ENCODE measurements around the gene WT1.

The WT1 gene

GRCh38 chr11:32438346-32438865, 3.1 kb upstream of the WT1 start:
- DNase-seq (no peak), ATAC-seq (ENCODE audit: insufficient read depth, low read depth) (no peak)
- Histone ChIP-seq H3K27ac (ENCODE audit: low read length) (0 out of 2 replicates have a peak overlapping the region, but pooled peaks have one; percentile 2), H3K9ac (ENCODE audit: low read depth, low read length) (no peak overlapping the region), H3K4me1 (ENCODE audit: insufficient read depth, low read length) (peaks cover 25% of the 10 kb centered on the region), H3K79me2 (ENCODE audit: insufficient read depth, low read length) (no peaks in the 10 kb centered on the region), H3K4me3 (ENCODE audit: low read depth in 1 of 2, low read length in 2 of 2) (no peak overlapping the region), H3K27me3 (ENCODE audit: insufficient read depth, low read length, poor library complexity) (no peaks in the 10 kb centered on the region), H3K9me3 (ENCODE audit: insufficient read depth, low read length, severe bottlenecking) (peaks cover 4% of the 10 kb centered on the region), H2AFZ (ENCODE audit: low read depth, low read length) (no peak overlapping the region), H4K20me1 (ENCODE audit: insufficient read depth, low read length) (no peaks in the 10 kb centered on the region), H3K36me3 (ENCODE audit: insufficient read depth, low read length) (no peaks in the 10 kb centered on the region), H3K4me2 (ENCODE audit: insufficient read depth, low read length) (no peak overlapping the region)
- TF ChIP-seq, protein P1, sequence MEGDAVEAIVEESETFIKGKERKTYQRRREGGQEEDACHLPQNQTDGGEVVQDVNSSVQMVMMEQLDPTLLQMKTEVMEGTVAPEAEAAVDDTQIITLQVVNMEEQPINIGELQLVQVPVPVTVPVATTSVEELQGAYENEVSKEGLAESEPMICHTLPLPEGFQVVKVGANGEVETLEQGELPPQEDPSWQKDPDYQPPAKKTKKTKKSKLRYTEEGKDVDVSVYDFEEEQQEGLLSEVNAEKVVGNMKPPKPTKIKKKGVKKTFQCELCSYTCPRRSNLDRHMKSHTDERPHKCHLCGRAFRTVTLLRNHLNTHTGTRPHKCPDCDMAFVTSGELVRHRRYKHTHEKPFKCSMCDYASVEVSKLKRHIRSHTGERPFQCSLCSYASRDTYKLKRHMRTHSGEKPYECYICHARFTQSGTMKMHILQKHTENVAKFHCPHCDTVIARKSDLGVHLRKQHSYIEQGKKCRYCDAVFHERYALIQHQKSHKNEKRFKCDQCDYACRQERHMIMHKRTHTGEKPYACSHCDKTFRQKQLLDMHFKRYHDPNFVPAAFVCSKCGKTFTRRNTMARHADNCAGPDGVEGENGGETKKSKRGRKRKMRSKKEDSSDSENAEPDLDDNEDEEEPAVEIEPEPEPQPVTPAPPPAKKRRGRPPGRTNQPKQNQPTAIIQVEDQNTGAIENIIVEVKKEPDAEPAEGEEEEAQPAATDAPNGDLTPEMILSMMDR (IDR thresholded peaks at IDR 0.05; ENCODE audit: borderline replicate concordance, extremely low read depth, low read length, poor library complexity, severe bottlenecking): no peak
- TF ChIP-seq EZH2 (IDR thresholded peaks at IDR 0.05; ENCODE audit: borderline replicate concordance, low read depth, low read length, severe bottlenecking): no peak

DNA sequence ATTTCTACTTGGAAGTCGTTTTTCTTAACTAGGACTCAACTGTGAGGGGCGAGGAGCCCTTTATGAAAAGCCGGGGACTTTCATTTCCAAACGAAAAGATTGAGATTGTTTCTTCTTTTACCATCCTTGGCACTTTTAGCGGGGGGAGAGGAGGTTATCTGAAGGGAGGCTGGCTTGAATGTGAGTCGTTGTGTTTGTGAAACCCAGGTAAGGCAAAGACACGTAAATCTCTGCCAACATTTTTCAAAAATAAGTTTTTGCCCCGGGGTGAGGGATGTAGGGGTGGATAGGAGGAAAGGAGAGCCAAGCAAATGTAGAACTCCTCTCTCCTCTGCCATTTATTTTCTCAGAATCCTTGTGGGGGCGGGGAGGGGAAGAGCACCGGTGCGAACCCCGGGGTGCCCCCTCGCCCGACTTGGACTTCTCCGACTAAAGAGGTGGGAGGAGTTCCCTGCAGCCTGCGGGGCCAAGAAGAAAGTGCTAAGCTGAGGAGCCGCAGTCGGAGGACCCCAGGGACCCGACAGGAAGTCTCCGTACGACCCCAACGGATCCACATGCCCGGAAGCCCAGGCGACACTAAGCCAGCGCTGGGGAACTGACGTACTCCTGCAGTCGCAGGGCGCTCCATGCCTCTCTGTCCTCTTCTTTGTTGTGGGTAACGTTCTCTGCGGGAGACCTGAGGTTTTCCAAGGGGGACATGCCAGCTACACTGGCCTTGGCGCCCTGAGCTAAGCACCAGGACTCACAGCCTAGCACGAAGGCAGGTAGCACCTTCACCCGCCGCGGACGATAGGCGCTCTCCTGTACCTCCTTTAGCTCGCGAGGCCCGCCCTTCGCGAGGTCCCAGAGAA, 2.4 kb upstream of the WT1 start:
- peaks cover 18% of the 10 kb centered on the region for H3K4me1 ChIP-seq (ENCODE audit: insufficient read depth, low read length)
- H3K9ac ChIP-seq (ENCODE audit: low read depth, low read length): no peak overlapping the region
- H2AFZ ChIP-seq (ENCODE audit: low read depth, low read length): no peak overlapping the region
- H3K36me3 ChIP-seq (ENCODE audit: insufficient read depth, low read length): no peaks in the 10 kb centered on the region
- no peak overlapping the region for H3K4me3 ChIP-seq (ENCODE audit: low read depth in 1 of 2, low read length in 2 of 2)
- TF ChIP-seq EZH2 (IDR thresholded peaks at IDR 0.05; ENCODE audit: borderline replicate concordance, low read depth, low read length, severe bottlenecking): no peak
- TF ChIP-seq, protein P1 (IDR thresholded peaks at IDR 0.05; ENCODE audit: borderline replicate concordance, extremely low read depth, low read length, poor library complexity, severe bottlenecking): no peak
- H3K79me2 ChIP-seq (ENCODE audit: insufficient read depth, low read length): no peaks in the 10 kb centered on the region
- H4K20me1 ChIP-seq (ENCODE audit: insufficient read depth, low read length): no peaks in the 10 kb centered on the region
- peaks cover 4% of the 10 kb centered on the region for H3K9me3 ChIP-seq (ENCODE audit: insufficient read depth, low read length, severe bottlenecking)
- H3K27me3 ChIP-seq (ENCODE audit: insufficient read depth, low read length, poor library complexity): no peaks in the 10 kb centered on the region
- H3K27ac ChIP-seq (ENCODE audit: low read length): no peak overlapping the region
- ATAC-seq (ENCODE audit: insufficient read depth, low read depth): no peak
- no peak for DNase-seq
- no peak overlapping the region for H3K4me2 ChIP-seq (ENCODE audit: insufficient read depth, low read length)

DNA sequence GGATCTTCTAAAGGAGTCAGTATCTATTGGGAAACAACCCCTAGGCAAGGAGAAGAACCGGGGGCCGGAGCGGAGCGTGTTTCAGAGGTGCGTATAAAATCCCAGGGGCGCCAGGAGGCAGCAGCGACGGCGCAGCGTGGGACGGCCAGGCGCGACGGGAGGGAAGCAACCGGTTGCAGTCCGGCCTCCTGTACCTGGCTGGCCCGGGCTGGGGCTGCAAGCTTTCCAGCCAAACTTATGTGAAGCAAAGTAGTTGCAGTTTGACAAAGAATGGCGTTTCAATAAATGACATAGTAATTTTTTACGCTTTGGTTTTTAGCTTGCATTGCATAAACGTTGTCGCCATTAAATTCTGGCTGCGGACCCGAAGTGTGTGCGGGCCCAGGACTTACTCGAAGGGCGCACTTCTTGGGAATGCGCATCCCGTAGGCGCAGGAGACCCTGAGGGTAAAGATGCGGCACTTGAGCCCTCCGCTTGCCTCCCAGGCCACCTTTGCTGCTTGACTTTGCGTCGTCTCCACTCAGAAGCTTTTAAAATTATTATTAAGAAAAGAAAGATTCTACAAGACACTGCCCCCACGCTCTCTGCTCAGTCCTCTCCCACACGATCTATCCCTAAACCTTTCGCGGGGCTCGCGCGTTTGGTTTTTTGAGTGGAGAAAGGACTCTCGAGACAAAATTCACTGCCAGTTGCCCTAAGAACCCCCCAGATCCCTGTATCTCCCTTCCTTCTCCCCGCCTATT, 1.6 kb upstream of the WT1 start:
- no peak overlapping the region for H3K4me2 ChIP-seq (ENCODE audit: insufficient read depth, low read length)
- no peaks in the 10 kb centered on the region for H4K20me1 ChIP-seq (ENCODE audit: insufficient read depth, low read length)
- no peaks in the 10 kb centered on the region for H3K36me3 ChIP-seq (ENCODE audit: insufficient read depth, low read length)
- TF ChIP-seq, protein P1 (IDR thresholded peaks at IDR 0.05; ENCODE audit: borderline replicate concordance, extremely low read depth, low read length, poor library complexity, severe bottlenecking): no peak
- no peak for TF ChIP-seq EZH2 (IDR thresholded peaks at IDR 0.05; ENCODE audit: borderline replicate concordance, low read depth, low read length, severe bottlenecking)
- peaks cover 10% of the 10 kb centered on the region for H3K4me1 ChIP-seq (ENCODE audit: insufficient read depth, low read length)
- no peak for DNase-seq
- no peak overlapping the region for H3K4me3 ChIP-seq (ENCODE audit: low read depth in 1 of 2, low read length in 2 of 2)
- no peak for ATAC-seq (ENCODE audit: insufficient read depth, low read depth)
- no peak overlapping the region for H2AFZ ChIP-seq (ENCODE audit: low read depth, low read length)
- peaks cover 4% of the 10 kb centered on the region for H3K9me3 ChIP-seq (ENCODE audit: insufficient read depth, low read length, severe bottlenecking)
- H3K9ac ChIP-seq (ENCODE audit: low read depth, low read length): no peak overlapping the region
- no peaks in the 10 kb centered on the region for H3K79me2 ChIP-seq (ENCODE audit: insufficient read depth, low read length)
- no peaks in the 10 kb centered on the region for H3K27me3 ChIP-seq (ENCODE audit: insufficient read depth, low read length, poor library complexity)
- no peak overlapping the region for H3K27ac ChIP-seq (ENCODE audit: low read length)

All from DND-41 (cell line).